ELF-1 (cell line): Measurements from ENCODE around the gene BCKDHA.
"Not testable (repeated sequence)": the region's sequence is repeated elsewhere in the genome, so short reads cannot be mapped to it uniquely, and the experiment has no call there.

ENCODE experiments used
- DNase-seq: peaks from one replicate; pipeline ENCODE4 v3.0.0-alpha.2; 2016; ENCODE audit warnings: low read depth, low spot score

BCKDHA gene

DNA sequence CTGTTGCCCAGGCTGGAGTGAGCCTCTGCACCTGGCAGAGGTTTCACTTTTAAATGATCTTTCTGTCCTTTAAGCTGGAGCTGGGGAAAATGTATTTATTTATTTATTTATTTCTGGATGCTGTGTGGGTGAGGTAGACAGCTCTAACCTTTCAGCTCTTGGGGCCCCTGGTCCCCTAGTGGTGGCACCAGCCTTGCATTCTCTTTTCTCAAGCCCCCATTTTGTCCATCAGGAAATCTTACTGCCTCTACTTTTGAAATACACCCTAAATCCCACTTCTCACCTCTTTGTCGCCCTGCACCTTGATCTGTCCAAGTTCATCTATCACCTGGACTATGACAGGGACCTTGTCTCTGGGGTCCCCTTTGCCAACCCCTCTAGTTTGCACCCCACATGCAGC, 31.5 kb upstream of the BCKDHA start:
- no peak for DNase-seq

DNA sequence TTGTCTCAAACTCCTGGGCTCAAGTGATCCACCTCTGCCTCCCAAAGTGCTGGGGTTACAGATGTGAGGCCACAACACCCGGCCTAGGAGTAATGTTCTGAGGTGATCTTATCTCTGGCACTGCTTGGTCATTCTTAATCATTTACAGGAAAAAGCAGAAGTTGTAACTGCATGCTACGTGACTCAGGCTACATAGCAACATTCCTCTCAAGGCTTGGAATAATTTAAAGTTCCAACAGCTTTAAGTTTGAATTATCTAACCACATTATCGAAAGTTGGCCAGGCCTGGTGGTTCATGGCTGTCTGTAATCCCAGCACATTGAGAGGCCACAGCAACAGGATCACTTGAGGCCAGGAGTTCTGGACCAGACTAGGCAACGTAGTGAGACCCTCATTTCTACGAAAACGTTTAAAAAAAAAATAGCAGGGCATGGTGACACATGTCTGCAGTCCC, 29.7 kb upstream of the BCKDHA start:
- DNase-seq, result no peak

DNA sequence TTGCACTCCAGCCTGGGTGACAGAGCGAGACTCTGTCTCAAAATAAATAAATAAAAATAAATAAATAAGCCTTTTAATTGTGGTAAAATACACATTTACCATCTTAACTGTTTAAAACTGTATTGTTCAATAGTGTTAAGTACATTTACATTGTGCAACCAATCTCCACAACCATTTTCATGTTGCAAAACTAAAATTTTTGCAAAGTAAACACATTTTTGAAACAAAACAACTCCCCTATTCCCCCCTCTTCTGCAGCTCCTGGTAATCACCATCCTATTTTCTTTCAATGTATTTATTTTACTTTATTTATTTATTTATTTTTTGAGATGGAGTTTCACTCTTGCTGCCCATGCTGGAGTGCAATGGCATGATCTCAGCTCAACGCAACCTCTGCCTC, 27.8 kb upstream of the BCKDHA start:
- DNase-seq, result no peak

DNA sequence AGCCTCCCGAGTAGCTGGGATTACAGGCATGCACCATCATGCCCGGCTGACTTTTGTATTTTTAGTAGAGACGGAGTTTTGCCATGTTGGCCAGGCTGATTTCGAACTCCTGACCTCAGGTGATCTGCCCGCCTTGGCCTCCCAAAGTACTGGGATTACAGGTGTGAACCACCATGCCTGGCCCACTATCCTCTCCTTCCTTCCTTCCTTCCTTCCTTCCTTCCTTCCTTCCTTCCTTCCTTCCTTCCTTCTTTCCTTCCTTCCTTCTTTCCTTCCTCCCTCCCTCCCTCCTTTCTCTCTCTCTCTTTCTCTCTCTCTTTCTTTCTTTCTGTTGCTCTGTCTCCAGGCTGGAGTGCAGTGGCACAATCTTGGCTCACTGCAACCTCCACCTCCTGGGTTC, 26.5 kb upstream of the BCKDHA start:
- DNase-seq, result not testable (repeated sequence)

DNA sequence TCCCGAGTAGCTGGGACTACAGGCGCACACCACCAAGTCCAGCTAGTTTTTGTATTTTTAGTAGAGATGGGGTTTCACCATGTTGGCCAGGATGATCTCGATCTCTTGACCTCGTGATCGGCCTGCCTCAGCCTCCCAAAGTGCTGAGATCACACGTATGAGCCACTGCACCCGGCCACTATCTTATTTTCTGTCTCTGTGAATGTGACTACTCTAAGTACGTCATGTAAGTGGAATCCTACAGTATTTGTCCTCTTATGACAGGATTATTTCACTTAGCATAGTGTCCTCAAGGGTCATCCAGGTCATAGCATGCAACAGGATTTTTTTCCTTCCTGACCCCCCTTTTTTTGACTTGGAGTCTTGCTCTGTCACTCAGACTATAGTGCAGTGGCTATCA, 26.1 kb upstream of the BCKDHA start:
- no peak for DNase-seq

DNA sequence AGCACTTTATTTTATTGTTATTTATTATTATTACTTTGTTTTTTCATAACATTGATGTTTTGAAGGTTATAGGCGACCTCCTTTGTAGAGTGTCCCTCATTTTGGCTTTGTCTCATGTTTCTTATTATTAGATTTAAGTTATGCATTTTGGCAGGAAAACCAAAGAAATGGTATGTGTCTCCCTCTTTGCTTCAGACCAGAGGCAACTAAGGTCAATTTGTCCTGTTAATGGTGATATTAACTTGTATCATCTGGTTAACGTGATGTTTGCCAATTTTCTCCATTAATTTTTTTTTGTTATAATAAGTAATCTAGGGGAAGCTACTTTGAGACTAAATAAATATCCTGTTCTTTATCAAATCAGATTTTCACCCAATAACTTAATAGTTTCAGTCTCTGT, 25.1 kb upstream of the BCKDHA start:
- DNase-seq, result no peak

DNA sequence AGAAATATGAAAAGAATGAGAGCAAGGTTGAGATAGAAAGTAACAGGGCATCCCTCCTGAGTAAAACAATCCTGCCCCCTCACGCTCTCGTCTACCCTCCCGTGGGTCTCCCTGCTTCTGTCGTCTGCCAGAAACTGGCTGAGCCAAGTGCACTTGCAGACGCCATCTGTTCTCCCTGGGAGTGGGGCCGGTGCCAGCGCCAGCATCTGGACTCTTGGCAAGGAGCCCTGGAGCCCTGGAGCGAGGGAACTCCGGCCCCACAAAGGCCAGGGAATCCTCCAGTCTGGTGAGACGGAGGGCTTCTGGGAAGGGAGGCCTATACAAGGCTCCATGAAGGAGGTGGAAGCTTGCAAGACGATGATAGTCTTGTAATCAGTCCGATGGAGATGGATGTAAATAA, 23.6 kb upstream of the BCKDHA start:
- no peak for DNase-seq

DNA sequence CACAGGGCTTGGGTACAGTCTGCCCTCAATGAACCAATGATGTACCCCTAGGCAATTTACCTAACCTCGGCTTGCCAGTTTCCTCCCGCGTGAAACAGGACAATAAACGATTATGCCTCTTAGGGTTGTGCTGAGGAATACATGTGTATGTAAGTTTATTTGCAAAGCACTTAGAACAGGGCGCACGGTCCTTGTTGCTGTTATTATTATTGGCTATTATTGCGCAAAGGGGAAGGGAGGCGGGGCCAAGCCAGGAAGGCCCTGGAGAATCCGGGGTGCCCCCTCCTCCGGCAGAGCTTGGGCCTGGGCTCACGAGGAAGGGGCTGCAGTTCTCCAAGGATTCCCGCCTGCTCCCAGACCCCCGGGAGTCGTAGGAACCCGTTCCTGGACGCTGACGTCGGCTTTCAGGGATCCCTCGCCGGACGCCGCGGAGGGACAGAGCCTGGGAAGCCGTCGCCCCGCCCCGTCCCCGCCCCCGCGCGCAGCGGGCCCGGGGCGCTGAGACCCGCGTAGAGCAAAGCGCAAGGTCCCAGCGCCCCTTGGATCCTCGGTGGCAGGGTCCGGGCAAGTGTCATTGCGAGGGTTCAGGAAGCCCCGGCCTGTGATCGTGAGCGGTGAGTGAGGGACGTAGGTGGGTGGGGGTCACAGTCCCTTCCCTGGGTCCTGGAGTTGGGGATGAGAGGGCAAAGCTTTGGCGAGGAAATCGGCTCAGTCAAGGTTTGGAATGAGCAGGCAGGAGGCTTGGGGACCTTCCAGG, 21.2 kb upstream of the BCKDHA start, which contains the start of gene TMEM91:
TMEM91 (plus strand) TSS at position 293 of the 757 bp plus-strand sequence. CDS start 1,777 bp downstream, outside the sequence.
- DNase-seq, result peak; percentile 62

DNA sequence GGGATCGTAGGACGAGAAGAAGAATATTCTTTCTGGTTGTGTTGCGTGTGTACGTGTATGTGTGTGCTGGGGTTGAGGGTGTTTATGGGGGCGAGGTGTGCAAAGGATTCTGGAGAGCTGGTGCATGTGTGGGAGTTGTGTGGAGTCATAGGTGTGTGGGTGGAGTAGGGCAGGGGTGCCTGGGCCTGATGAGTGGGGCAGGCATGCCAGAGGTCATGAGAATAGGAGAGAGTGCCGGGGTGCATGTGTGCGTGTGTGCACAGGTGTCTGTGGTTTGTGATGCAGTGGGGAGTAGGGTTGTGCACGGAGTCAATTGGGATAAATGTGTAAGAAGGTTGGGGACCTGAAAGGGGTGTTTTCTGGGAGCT, 20.6 kb upstream of the BCKDHA start:
- no peak for DNase-seq

DNA sequence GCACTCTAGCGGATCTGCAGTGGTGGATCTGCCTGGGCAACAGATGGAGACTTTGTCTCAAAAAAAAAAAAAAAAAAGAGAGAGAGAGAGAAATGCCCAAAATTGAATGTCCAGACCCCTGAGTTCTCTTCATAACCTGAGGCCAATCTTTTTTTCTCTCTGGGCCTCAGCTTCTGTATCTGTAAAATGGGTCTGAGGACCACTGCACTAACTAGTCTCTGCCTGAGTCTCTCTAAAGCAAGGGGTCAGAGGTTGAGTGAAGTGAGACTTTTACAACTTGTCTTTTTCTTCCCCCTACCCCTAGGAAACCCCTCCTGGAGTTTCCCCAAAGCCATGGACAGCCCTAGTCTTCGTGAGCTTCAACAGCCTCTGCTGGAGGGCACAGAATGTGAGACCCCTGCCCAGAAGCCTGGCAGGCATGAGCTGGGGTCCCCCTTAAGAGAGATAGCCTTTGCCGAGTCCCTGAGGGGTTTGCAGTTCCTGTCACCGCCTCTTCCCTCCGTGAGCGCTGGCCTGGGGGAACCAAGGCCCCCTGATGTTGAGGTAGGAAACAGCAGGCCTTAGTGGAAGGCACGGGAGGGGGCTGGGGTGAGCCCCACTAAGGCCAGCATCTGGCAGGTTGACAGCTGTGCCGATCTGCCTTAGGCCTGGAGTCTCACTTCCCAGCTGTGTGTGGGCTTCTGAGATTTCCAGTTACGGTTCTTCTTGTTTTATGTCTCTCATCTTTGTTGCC, 19.5 kb upstream of the BCKDHA start:
- peak; percentile 62 for DNase-seq

DNA sequence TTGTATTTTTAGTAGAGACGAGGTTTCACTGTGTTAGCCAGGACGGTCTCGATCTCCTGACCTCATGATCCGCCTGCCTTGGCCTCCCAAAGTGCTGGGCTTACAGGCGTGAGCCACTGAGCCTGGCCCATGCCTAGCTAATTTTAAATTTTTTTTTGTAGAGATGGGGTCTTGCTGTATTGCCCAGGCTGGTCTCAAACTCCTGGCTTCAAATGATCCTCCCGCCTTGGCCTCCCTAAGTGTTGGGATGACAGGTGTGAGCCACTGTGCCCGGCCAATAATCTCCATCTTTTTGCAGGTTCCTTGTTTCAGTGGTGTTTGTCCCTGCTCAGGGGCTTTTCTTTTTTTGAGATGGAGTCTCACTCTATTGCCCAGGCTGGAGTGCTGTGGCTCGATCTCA, 16.1 kb upstream of the BCKDHA start:
- not testable (repeated sequence) for DNase-seq

DNA sequence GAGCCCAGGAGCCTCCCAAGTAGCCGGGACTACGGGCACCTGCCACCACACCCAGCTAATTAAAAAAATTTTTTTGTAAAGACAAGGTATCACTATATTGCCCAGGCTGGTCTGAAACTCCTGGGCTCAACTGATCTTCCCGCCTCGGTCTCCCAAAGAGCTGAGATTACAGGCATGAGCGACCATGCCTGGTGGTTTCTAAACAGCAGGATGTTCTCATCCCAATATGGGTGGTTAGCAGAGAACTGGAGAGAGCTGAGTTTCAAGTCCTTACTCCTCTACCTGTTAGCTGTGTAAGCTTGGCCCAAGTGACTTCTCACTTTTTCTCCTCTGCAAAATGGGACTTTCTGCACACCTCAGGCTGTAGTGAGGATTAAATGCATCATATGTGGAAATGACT, 13.3 kb upstream of the BCKDHA start:
- DNase-seq, result no peak

DNA sequence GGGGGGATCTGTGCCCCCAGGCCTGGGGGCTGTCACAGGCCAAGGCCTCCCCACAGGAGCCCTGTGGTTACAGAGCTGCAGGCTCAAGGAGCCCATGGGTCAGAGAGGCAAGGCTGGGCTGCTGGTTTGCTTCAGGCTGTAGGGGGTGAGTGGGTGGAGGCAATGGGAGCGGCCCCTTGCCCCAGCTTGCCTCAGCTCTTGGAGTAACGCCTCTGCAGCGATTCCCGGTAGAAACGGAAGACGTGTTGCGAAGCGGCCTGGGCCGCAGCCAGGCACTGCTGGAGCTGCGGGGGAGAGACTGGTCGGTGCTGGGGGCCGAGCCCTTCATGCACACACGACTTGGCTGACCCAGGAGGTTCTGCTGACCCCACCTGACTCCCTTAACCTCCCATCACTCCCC, 11.2 kb upstream of the BCKDHA start:
- DNase-seq, result no peak

DNA sequence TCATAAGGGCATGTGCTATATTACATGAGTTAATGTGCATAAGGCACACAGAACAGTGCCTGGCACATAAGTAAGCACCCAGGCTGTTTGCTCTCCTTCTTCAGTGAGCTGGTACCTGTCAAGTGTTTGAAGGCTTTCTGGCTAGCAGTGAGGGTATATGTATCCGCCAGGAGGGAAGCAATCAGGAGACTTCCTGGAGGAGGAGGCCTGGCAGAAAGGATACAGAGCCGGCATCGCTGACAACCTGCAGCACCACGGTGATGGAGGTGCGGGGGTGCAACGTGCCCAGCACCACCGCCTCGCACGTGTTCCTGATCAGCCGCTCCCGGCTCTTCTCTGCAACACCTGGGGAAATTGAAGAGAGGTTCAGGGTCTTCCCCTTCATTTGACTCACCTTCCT, 6.0 kb upstream of the BCKDHA start:
- no peak for DNase-seq

DNA sequence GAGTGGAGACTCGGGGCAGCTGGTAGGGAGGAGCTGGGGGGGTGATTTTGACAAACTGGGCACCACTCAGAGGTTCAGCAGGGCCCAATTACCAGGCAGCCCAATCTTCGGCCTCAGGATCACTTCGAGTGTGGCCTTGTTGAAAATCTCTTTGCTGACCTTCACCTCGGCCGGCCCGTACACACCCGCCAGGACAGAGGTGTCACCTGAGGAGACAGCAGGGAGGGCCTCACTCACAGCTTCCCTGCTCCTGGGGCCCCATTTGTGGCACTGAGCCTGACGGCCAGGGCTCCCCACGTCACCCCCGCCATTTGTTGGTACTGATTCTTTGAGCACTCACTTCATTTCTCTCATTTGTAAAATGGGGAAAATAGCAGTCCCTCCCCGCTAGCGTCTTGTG, 4.8 kb upstream of the BCKDHA start:
- DNase-seq, result no peak

DNA sequence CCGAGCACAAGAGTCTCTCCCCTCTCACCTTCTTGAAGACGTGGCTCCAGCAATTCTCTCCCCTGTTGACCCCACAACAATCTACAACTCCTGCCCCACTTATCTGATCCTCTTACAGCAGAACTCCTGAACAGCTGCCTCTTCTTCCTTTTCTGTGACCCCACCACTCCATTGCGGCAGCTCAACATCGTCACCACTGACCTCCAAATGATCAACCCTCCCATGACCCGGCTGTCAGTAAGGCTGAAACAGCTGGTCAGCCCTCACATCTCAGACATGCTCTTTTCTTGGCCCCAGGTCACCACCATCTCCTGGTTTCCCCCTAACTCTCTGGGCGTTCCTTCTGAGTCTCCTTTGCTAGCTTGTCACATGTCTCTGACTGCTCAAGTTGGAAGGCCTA, 2.3 kb upstream of the BCKDHA start:
- no peak for DNase-seq

DNA sequence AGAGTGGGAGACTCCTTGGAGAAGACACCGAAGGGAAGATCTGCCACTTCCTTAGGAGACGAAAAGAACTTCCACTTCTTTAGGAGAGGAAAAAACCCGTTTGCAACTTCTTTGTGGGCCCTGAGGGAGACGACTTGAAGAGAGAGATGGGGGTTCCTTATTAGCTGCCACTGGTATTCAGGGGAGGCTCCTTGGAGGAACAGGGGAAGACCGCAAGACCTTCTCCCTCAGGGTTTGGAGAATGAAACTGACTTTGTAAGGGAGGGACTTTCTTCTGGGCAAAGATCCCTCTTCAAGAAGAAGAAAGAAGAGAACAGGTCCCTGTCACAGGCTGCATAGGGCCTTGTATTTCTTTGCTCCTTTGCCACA, 416 bp downstream of the BCKDHA start:
- no peak for DNase-seq

DNA sequence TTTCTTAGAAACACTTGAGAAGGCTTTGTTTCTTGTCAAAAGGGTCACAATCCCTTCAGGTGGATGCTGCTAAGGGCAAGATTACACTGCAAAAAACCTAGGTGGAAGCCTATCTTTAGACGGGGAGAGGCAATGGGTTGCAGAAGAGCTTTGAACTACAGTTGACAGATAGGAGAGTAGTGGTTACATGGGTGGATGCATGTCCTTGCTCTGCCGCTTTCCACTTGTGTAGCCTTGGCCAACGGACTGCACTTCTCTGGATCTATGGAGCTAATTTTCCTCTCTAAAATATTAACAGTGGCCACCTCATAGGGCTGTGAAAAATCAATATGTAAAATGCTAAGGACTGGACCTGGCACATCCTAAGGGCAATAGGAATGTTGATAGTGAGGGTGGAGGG, 980 bp downstream of the BCKDHA start:
- no peak for DNase-seq

DNA sequence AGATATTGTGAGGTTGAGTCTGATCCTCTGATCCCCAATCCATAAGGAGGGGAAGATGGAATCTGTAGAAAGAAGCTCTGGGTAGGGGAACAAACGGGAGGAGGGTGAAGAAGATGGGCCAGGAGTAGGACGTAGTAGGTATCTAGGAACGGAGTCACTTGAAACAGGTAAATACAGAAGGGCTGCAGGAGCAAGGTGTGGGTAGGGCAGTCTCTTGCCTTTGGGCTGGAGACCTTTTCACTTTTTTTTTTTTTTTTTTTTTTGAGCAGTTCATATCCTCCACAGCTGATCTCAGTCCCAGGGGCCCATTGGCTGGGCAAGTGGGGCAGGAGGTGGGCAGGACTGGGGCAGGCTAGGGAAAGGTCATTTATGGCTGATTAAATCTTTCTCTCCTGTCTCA, 1.5 kb downstream of the BCKDHA start:
- DNase-seq, result no peak

DNA sequence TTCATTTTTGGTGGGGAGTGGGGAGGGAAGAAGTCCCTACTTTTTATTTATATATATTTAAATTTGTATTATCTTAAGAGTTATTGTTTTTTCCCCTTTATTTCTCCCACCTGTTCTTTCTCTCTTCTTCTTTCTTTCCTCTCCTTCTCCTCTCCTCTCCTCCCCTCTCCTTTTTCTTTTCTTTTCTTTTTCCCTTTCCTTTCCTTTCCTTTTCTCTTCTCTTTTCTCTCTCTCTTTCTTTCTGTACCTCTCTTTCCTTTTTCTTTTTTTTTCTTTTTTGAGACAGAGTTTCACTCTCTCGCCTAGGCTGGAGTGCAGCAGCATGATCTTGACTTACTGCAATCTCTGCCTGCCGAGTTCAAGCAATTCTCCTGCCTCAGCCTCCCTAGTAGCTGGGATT, 1.9 kb downstream of the BCKDHA start:
- no peak for DNase-seq

DNA sequence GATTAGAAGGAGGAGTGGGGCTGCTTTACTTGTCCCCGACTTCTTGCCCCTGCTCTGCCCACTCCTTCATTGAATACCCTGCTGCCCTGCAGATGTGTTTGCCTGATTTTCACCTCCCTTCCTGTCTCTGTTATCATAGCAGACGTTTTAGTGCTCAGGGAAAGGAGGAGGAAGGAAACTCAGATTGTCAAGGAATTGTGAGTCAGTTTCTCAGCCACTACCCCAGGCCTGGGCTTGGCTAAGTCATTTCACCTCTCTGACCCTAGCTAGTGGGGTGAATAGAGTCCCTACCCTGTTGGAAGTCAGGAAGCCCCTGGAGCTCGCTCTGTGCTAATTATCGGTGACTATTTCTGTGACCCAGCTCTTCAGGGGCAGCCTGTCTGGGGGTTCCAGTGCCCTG, 3.9 kb downstream of the BCKDHA start:
- no peak for DNase-seq

DNA sequence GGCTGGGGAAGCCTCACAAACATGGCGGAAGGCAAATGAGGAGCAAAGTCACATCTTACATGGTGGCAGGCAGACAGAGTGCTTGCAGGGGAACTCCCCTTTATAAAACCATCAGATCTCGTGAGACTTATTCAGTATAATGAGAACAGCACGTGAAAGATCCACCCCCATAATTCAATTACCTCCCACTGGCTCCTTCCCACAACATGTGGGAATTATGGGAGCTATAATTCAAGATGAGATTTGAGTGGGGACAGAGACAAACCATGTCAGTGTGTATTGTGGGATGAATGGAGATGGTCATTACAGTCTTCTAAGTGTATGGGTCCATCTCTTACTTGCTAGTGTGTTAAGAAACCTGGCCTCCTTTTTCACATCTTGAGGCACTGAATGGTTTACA, 4.4 kb downstream of the BCKDHA start:
- DNase-seq, result no peak
